Erythroblast (primary cell): ENCODE measurements around the gene SOX2.

Experiments used
- DNase-seq, 2 experiments: peaks; one replicate each; lab custom pipeline; 2025; lab: John Stamatoyannopoulos, UW
- GATA1 ChIP-seq: IDR thresholded peaks from 2 replicates; pipeline ENCODE4 v1.6.1; 2011; ENCODE audit warnings: low read depth, mild to moderate bottlenecking, control low read depth, low read length, moderate library complexity
- POLR2A ChIP-seq: IDR thresholded peaks from 2 replicates; pipeline ENCODE4 v1.6.1; 2011; ENCODE audit warnings: mild to moderate bottlenecking, low read length

Gene SOX2

DNA sequence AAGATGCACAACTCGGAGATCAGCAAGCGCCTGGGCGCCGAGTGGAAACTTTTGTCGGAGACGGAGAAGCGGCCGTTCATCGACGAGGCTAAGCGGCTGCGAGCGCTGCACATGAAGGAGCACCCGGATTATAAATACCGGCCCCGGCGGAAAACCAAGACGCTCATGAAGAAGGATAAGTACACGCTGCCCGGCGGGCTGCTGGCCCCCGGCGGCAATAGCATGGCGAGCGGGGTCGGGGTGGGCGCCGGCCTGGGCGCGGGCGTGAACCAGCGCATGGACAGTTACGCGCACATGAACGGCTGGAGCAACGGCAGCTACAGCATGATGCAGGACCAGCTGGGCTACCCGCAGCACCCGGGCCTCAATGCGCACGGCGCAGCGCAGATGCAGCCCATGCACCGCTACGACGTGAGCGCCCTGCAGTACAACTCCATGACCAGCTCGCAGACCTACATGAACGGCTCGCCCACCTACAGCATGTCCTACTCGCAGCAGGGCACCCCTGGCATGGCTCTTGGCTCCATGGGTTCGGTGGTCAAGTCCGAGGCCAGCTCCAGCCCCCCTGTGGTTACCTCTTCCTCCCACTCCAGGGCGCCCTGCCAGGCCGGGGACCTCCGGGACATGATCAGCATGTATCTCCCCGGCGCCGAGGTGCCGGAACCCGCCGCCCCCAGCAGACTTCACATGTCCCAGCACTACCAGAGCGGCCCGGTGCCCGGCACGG, 991 bp downstream of the SOX2 start:
- no peak for TF ChIP-seq POLR2A
- TF ChIP-seq GATA1, result no peak
- peak; percentile 33 to 37 for DNase-seq

GRCh38 chr3:181713280-181713647, 1.5 kb downstream of the SOX2 start:
- TF ChIP-seq POLR2A, result no peak
- TF ChIP-seq GATA1, result no peak
- no peak for DNase-seq

GRCh38 chr3:181713676-181714612, 2.2 kb downstream of the SOX2 start:
- no peak for DNase-seq
- no peak for TF ChIP-seq POLR2A
- no peak for TF ChIP-seq GATA1

DNA sequence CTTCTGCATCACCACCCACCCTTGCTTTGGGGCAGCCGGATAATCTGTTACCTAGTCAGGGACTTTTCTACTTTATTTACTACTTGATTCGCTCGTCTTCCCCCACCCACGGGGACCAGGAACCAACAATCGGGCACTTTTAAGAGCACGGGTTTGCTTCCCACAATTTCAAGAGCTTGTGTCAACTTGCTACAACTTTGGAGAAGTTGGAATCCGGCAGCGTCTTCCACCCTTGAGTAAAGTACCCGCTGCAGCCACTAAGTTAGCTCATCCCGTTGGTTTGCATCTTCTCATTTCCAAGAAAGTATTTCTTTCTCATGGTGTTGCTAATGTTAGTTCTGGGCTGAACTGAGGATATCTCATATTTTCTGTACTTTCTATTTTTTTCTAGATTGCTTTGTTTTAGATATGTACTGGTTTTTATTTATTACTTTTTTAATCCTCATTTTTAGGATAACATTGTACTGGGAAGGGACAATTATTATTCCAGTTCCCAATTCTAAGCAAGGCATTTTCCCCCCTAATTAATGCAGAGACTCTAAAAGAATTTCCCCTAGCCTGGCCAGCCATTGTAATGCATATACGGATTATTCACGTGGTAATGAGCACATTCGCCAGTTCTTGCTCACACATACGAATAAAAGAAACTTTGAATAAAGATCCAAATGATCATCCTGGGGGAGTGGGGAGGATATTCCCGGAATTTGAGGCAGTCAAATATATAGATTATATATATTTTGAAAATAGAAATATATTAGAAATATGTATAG, 4.0 kb downstream of the SOX2 start:
- DNase-seq, result no peak
- TF ChIP-seq GATA1 (no peak), POLR2A (no peak)

- TF ChIP-seq GATA1, result no peak
- TF ChIP-seq POLR2A, result no peak
- no peak for DNase-seq
These were observed 5.2 kb downstream of the SOX2 start for GRCh38 chr3:181716966-181717365.

GRCh38 chr3:181717549-181718171, 5.9 kb downstream of the SOX2 start:
- TF ChIP-seq GATA1 (no peak), POLR2A (no peak)
- no peak for DNase-seq

GRCh38 chr3:181718369-181718768, 6.6 kb downstream of the SOX2 start:
- no peak for DNase-seq
- no peak for TF ChIP-seq POLR2A
- TF ChIP-seq GATA1, result no peak

DNA sequence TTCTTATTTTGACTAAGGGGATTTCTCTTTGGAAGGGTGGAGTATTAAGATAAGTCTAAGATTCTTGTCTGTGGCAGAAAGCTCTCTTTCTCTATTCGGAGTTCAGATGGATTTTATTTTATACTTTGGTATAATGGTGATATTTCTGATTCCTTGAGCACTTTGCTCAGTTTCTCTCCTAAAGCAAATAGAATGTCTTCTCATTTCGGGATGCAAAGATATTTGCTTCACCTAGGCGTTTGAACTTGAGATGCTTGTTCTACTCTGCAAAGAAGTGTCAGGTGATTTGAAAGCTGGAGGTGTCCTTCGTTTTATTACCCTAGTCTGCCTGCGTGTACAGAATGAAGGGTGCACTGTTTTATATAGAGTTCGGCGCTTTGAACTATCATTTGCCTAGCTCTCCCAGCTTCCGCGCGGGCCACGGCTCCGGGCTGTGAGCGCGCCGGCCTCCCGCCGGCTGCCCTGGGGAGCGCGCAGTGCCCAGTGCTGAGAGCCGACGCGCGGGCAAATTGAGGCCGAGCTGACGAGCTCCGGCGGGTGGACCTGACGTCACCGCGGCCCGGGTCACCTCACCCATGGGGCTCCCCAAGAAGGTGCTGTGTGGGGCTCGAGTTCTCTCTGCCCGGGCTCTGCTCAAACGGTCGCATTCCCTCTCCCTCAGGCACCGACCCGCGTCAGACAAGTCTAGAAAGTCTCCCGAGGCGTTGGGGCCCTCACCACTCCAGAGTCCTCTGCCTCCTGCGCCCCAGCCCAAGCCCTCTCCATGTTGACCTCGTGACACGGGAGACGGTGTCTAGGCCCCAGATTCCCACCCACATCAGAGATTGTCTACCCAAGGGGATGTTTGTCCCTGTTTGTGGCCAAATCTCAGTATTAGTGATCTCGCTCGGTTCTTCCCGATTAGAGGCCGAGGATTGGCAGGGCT, 7.5 kb downstream of the SOX2 start:
- no peak for TF ChIP-seq POLR2A
- TF ChIP-seq GATA1, result no peak
- no peak for DNase-seq

- DNase-seq, result peak; percentile 34 to 46
- TF ChIP-seq GATA1, result no peak
- TF ChIP-seq POLR2A, result no peak
These were observed 8.4 kb downstream of the SOX2 start for GRCh38 chr3:181719991-181720680.

GRCh38 chr3:181721046-181721875, 9.5 kb downstream of the SOX2 start:
- DNase-seq, result no peak

GRCh38 chr3:181722156-181722555, 10.4 kb downstream of the SOX2 start:
- DNase-seq, result no peak
- TF ChIP-seq POLR2A, result no peak
- no peak for TF ChIP-seq GATA1

More at GRCh38 chr3:181721046-181721875, 9.5 kb downstream of the SOX2 start:
- no peak for TF ChIP-seq GATA1
- no peak for TF ChIP-seq POLR2A
